GM12878 (cell line): Measurements from ENCODE around the gene DHX30. TPM values are rescaled to one million over a fixed set of nuclear protein-coding genes. Genes with fewer than 3 reads are reported as not detected.

Experiments
- ATAC-seq: fragments of 200-7000 bp; cut with Tn5 transposase; 3 replicates; pipeline ENCODE4 v1.9.1; 2020; ENCODE audit warnings: mild to moderate bottlenecking, moderate library complexity
- BruUV-seq: library from RNA; stranded (reverse); fragments of 400-500 nt; replicated peaks from 2 replicates; lab custom pipeline; 2021; lab: Mats Ljungman, UMichigan
- CTCF ChIA-PET: fragments of 300-600 bp; sonication (Branson Sonifier 250); formaldehyde crosslinking; extraction: SDS; loops from one replicate; lab custom pipeline; 2021; ENCODE audit warnings: inconsistent platforms; lab: Yijun Ruan, JAX
- POLR2A ChIA-PET: fragments of 350-600 bp; formaldehyde crosslinking; extraction: SDS; loops from one replicate; lab custom pipeline; 2021; ENCODE audit warnings: inconsistent platforms; lab: Charles Lee
- RAD21 ChIA-PET: fragments of 300-600 bp; sonication (Branson Sonifier 250); formaldehyde crosslinking; loops from one replicate; lab custom pipeline; 2023; ENCODE audit warnings: antibody characterized with exemption; ENCODE audit not compliant: unreplicated experiment; lab: Charles Lee
- SMC1A ChIA-PET: fragments of 300-600 bp; sonication (Branson Sonifier 250); formaldehyde crosslinking; loops from one replicate; lab custom pipeline; 2023; ENCODE audit not compliant: unreplicated experiment, uncharacterized antibody; lab: Charles Lee
- DNase-seq: peaks from one replicate; pipeline ENCODE4 v3.0.0-alpha.2; 2011; ENCODE audit warnings: low read depth, low spot score
- FAIRE-seq: peaks from 3 replicates; lab custom pipeline; 2011; peaks lifted over from hg19 to GRCh38; lab: Jason Lieb, UNC
- H2AFZ ChIP-seq: 2 replicates; pipeline ENCODE4 v1.6.0; 2011; ENCODE audit warnings: low read depth, low read length, control low read depth; ENCODE audit not compliant: control insufficient read depth
- H3K27ac ChIP-seq: 2 replicates; pipeline ENCODE4 v1.5.1; 2011; ENCODE audit warnings: control low read depth; ENCODE audit not compliant: control insufficient read depth, insufficient read depth
- H3K27me3 ChIP-seq, 2 experiments: replicated peaks in 1 of 2; 2 replicates each; pipeline versions ENCODE4 v1.6.0 to v1.6.1; 2011; ENCODE audit warnings: low read length in 1 of 2; ENCODE audit not compliant: control insufficient read depth in 2 of 2, insufficient read depth in 2 of 2
- H3K36me3 ChIP-seq, 2 experiments: 2 replicates each; pipeline ENCODE4 v1.5.1; 2011; ENCODE audit warnings: low read length in 1 of 2; ENCODE audit not compliant: control insufficient read depth in 2 of 2, insufficient read depth in 2 of 2
- H3K4me1 ChIP-seq: 2 replicates; pipeline ENCODE4 v1.6.1; 2011; ENCODE audit warnings: mild to moderate bottlenecking, low read length, moderate library complexity, mixed read lengths; ENCODE audit not compliant: control insufficient read depth, insufficient read depth
- H3K4me2 ChIP-seq: 2 replicates; pipeline ENCODE4 v1.6.0; 2011; ENCODE audit warnings: control low read depth; ENCODE audit not compliant: control insufficient read depth, insufficient read depth
- H3K4me3 ChIP-seq: fragments of 200-600 bp; sonication (generic); 2 replicates; pipeline ENCODE4 v1.5.1; 2016
- H3K79me2 ChIP-seq: 2 replicates; pipeline ENCODE4 v1.6.0; 2011; ENCODE audit warnings: low read length; ENCODE audit not compliant: control insufficient read depth, insufficient read depth
- H3K9ac ChIP-seq: 2 replicates; pipeline ENCODE4 v1.8.0; 2011; ENCODE audit warnings: low read length, control low read depth, mixed read lengths; ENCODE audit not compliant: control insufficient read depth, insufficient read depth
- H3K9me3 ChIP-seq: replicated peaks from 3 replicates; pipeline ENCODE4 v1.5.1; 2011; ENCODE audit warnings: mild to moderate bottlenecking, low read length; ENCODE audit not compliant: control insufficient read depth, insufficient read depth
- H4K20me1 ChIP-seq: 2 replicates; pipeline ENCODE4 v1.6.0; 2011; ENCODE audit not compliant: control insufficient read depth, insufficient read depth
- BCL11A ChIP-seq: IDR thresholded peaks from 2 replicates; pipeline ENCODE4 v1.6.1; 2011; ENCODE audit warnings: low read depth, low read length
- EP300 ChIP-seq, 2 experiments: fragments of 150-350 bp in 1 of 2; IDR thresholded peaks; 2 replicates each; pipeline ENCODE4 v1.6.1; 2011 to 2012; ENCODE audit warnings: low read depth in 2 of 2, low read length in 2 of 2, borderline replicate concordance in 1 of 2, improper control_type of control experiment in 1 of 2, inconsistent platforms in 1 of 2; ENCODE audit not compliant: control insufficient read depth in 1 of 2
- SREBF2 ChIP-seq: IDR thresholded peaks from 2 replicates; pipeline ENCODE4 v1.6.1; 2012; ENCODE audit warnings: mild to moderate bottlenecking, low read length
- SUZ12 ChIP-seq: fragments of 200-600 bp; sonication (generic); IDR thresholded peaks from one replicate; pipeline ENCODE4 v1.6.1; 2018; ENCODE audit warnings: antibody characterized with exemption, mild to moderate bottlenecking; ENCODE audit not compliant: unreplicated experiment
- WGBS: methylation state at CpG from one replicate; pipeline ENCODE4 v1.1.6; 2016; ENCODE audit warnings: low lambda C conversion rate; ENCODE audit not compliant: insufficient replicate concordance, insufficient coverage; ENCODE audit errors: missing lambda C conversion rate; 5-methylcytosine and 5-hydroxymethylcytosine counted together
- in situ Hi-C: fragments of 300-500 bp; cut with MboI; formaldehyde crosslinking; loops from 9 replicates; pipeline ENCODE4 v1.14.3; 2018; ENCODE audit warnings: mixed read lengths
- intact Hi-C: fragments of 100-400 bp; cut with micrococcal nuclease; formaldehyde crosslinking; loops from one replicate; pipeline ENCODE4 v1.14.2; 2022; ENCODE audit not compliant: unreplicated experiment
- polyA plus RNA-seq, 11 experiments: library from polyadenylated mRNA; depleted of rRNA in 4 of 11; unstranded in 6 of 11; stranded (reverse) in 5 of 11; fragments of >200 nt; fragmentation: Nextera tagmentation in 4 of 11; fragmentation: Illumina TruSeq in 1 of 11; extraction: Ambion mirVana in 4 of 11; extraction: Trizol in 1 of 11; gene quantifications; 1 replicate in 1 of 11; 2 replicates in 10 of 11; pipeline versions ENCODE4 v1.2.1 to v1.2.3, GENCODE V29; 2011 to 2016; ENCODE audit warnings: inconsistent platforms in 2 of 11, missing spikeins in 2 of 11, low read depth in 1 of 11
- total RNA-seq, 4 experiments: library from RNA; depleted of rRNA in 3 of 4; stranded (reverse); fragments of >200 nt in 3 of 4; fragmentation: Illumina TruSeq in 1 of 4; extraction: Trizol in 1 of 4; gene quantifications; 2 replicates each; pipeline versions ENCODE4 v1.2.1 to v1.2.3, GENCODE V29; 2013 to 2021
- TF ChIP-seq, protein P1 (sequence below): fragments of 450-650 bp; IDR thresholded peaks from 2 replicates; pipeline ENCODE4 v1.6.1; 2017; ENCODE audit warnings: mild to moderate bottlenecking, moderate library complexity

The DHX30 gene
- total and polyA plus RNA-seq, 10 of the 15 experiments (the other 5 are each of a cell fraction or from before 2014, with no cell fraction given) = 9.5 to 75.3 (median 47.8) TPM

DNA sequence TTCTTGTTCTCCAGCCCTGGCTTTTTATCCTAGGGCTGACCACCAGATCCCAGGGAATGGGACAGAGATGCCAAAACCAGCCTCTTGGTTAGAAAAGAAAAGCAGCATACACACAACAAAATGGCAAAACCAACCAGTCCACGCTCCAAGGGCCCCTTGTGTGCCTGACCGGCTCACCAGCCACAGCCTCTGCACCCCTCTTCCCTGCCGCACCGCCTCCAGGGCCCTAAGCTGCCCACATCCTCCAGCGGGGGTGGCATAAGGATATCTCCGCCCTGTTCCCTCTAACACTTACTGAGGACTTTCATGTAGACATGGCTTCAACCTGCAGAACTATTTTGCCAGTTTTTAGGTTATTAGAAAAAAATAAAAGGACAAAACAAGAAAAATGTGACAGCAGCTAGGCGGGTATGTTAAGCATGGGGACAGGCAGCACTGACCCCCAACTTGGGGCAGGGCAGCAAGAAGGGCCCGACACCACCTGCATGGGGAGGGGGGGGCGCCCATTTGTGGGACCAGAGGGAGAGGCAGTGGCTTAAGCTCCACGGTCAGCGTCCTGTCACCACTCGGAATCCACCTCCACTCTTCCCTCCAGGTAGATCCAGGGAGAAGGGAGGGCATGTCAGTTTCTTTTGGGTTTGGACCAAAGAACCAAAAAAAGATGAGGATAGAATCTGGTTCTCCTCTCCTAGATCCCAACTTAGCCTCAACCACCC is 49.1 kb downstream of the DHX30 start:
- SMC1A ChIA-PET = no interaction called here
- WGBS = 86% methylated on average over 12 of the region's 12 CpGs
- CTCF ChIA-PET = no interaction called here
- no peak for ATAC-seq
- H3K36me3 ChIP-seq = peaks cover 10 to 42% of the 10 kb centered on the region in 2 experiments
- H4K20me1 ChIP-seq = no peaks in the 10 kb centered on the region
- H3K79me2 ChIP-seq = no peaks in the 10 kb centered on the region
- BruUV-seq = TSS peak; percentile 74
- H3K27me3 ChIP-seq = no peaks in the 10 kb centered on the region
- no peak for FAIRE-seq
- no peaks in the 10 kb centered on the region for H3K9me3 ChIP-seq
- no peak overlapping the region for H3K27ac ChIP-seq
- RAD21 ChIA-PET = interaction anchor here (0.6 kb wide), 1 partner anchor 85 kb away, joined by 3 read pairs; no protein-coding TSS in a partner anchor
- DNase-seq = no peak
- no peak for TF ChIP-seq SREBF2
- TF ChIP-seq, protein P1, sequence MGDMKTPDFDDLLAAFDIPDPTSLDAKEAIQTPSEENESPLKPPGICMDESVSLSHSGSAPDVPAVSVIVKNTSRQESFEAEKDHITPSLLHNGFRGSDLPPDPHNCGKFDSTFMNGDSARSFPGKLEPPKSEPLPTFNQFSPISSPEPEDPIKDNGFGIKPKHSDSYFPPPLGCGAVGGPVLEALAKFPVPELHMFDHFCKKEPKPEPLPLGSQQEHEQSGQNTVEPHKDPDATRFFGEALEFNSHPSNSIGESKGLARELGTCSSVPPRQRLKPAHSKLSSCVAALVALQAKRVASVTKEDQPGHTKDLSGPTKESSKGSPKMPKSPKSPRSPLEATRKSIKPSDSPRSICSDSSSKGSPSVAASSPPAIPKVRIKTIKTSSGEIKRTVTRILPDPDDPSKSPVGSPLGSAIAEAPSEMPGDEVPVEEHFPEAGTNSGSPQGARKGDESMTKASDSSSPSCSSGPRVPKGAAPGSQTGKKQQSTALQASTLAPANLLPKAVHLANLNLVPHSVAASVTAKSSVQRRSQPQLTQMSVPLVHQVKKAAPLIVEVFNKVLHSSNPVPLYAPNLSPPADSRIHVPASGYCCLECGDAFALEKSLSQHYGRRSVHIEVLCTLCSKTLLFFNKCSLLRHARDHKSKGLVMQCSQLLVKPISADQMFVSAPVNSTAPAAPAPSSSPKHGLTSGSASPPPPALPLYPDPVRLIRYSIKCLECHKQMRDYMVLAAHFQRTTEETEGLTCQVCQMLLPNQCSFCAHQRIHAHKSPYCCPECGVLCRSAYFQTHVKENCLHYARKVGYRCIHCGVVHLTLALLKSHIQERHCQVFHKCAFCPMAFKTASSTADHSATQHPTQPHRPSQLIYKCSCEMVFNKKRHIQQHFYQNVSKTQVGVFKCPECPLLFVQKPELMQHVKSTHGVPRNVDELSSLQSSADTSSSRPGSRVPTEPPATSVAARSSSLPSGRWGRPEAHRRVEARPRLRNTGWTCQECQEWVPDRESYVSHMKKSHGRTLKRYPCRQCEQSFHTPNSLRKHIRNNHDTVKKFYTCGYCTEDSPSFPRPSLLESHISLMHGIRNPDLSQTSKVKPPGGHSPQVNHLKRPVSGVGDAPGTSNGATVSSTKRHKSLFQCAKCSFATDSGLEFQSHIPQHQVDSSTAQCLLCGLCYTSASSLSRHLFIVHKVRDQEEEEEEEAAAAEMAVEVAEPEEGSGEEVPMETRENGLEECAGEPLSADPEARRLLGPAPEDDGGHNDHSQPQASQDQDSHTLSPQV = no peak
- no peak for TF ChIP-seq BCL11A
- no peak for TF ChIP-seq EP300 (IDR thresholded peaks at IDR 0.05; ENCODE audit: borderline replicate concordance in 1 of 2, control insufficient read depth in 1 of 2, low read depth in 2 of 2, low read length in 2 of 2)
- TF ChIP-seq SUZ12 = no peak
- H3K4me1 ChIP-seq = no peaks in the 10 kb centered on the region
- intact Hi-C loops (no loop called here), in situ Hi-C loops (no loop called here)
- POLR2A ChIA-PET = no interaction called here
- H2AFZ ChIP-seq = no peak overlapping the region
- H3K4me3 ChIP-seq = no peak overlapping the region
- H3K9ac ChIP-seq = no peak overlapping the region
- H3K4me2 ChIP-seq = no peak overlapping the region
